WTC11 (cell line): ENCODE results near the gene TBC1D17. TPM values are rescaled to one million over a fixed set of nuclear protein-coding genes. Genes with fewer than 3 reads are reported as not detected.

Experiments
- ATAC-seq: fragments of 200-7000 bp; cut with Tn5 transposase; 2 replicates; pipeline ENCODE4 v1.10.0; 2021; ENCODE audit warnings: mild to moderate bottlenecking, moderate library complexity
- CTCF ChIA-PET: fragments of 300-600 bp; sonication (Branson Sonifier 250); formaldehyde crosslinking; loops from one replicate; lab custom pipeline; 2021; ENCODE audit warnings: antibody characterized with exemption; lab: Charles Lee
- POLR2A ChIA-PET: fragments of 350-600 bp; sonication (Branson Sonifier 250); formaldehyde crosslinking; loops from one replicate; lab custom pipeline; 2021; ENCODE audit warnings: antibody characterized with exemption; lab: Charles Lee
- DNase-seq: peaks from one replicate; pipeline ENCODE4 v3.0.0; 2021; ENCODE audit warnings: low spot score
- H3K27ac Mint-ChIP-seq: 2 replicates; pipeline ENCODE4 v1.8.0; 2021; ENCODE audit warnings: mixed read lengths
- H3K27me3 Mint-ChIP-seq: 2 replicates; pipeline ENCODE4 v1.8.0; 2021; ENCODE audit warnings: low read depth, mild to moderate bottlenecking, moderate library complexity, mixed read lengths
- H3K36me3 Mint-ChIP-seq: 2 replicates; pipeline ENCODE4 v1.8.0; 2021; ENCODE audit warnings: mixed read lengths
- H3K4me1 Mint-ChIP-seq: 2 replicates; pipeline ENCODE4 v1.8.0; 2022; ENCODE audit warnings: mixed read lengths
- H3K4me3 Mint-ChIP-seq: 2 replicates; pipeline ENCODE4 v1.8.0; 2021; ENCODE audit warnings: mild to moderate bottlenecking, moderate library complexity, mixed read lengths
- H3K9me3 Mint-ChIP-seq: 2 replicates; pipeline ENCODE4 v1.8.0; 2021; ENCODE audit warnings: mixed read lengths
- AFF4 ChIP-seq: sonication (generic); formaldehyde crosslinking; IDR thresholded peaks from 2 replicates; pipeline ENCODE4 v1.8.1; 2023; ENCODE audit warnings: mild to moderate bottlenecking, missing genetic modification reagents, borderline replicate concordance
- AR ChIP-seq: fragments of 250-450 bp; sonication (Bioruptor Pico); IDR thresholded peaks from 2 replicates; pipeline ENCODE4 v1.9.0; 2021; ENCODE audit warnings: mild to moderate bottlenecking
- CBFB ChIP-seq: sonication (generic); formaldehyde crosslinking; IDR thresholded peaks from 2 replicates; pipeline ENCODE4 v1.8.1; 2022; ENCODE audit warnings: mild to moderate bottlenecking, low read depth, missing genetic modification reagents
- ERG ChIP-seq: fragments of 250-450 bp; sonication (Bioruptor Pico); IDR thresholded peaks from 2 replicates; pipeline ENCODE4 v1.8.0; 2021; ENCODE audit warnings: mild to moderate bottlenecking
- HMGA2 ChIP-seq: fragments of 250-450 bp; sonication (Bioruptor Pico); IDR thresholded peaks from 2 replicates; pipeline ENCODE4 v1.4.0; 2021; ENCODE audit warnings: mild to moderate bottlenecking, moderate library complexity
- IRF2 ChIP-seq: sonication (generic); formaldehyde crosslinking; IDR thresholded peaks from 2 replicates; pipeline ENCODE4 v1.8.0; 2022; ENCODE audit warnings: low read depth, missing genetic modification reagents, borderline replicate concordance
- JUN ChIP-seq: sonication (generic); formaldehyde crosslinking; IDR thresholded peaks from 2 replicates; pipeline ENCODE4 v1.8.0; 2023; ENCODE audit warnings: mild to moderate bottlenecking, missing genetic modification reagents
- MXD4 ChIP-seq: fragments of 250-450 bp; sonication (Bioruptor Pico); IDR thresholded peaks from 2 replicates; pipeline ENCODE4 v1.8.0; 2021; ENCODE audit warnings: mild to moderate bottlenecking, moderate library complexity, borderline replicate concordance
- NFE2L1 ChIP-seq: sonication (generic); formaldehyde crosslinking; IDR thresholded peaks from 2 replicates; pipeline ENCODE4 v1.8.1; 2023; ENCODE audit warnings: missing genetic modification reagents
- NR2C2 ChIP-seq: sonication (generic); formaldehyde crosslinking; IDR thresholded peaks from 2 replicates; pipeline ENCODE4 v1.8.0; 2022; ENCODE audit warnings: mild to moderate bottlenecking, missing genetic modification reagents
- NR3C1 ChIP-seq: sonication (generic); formaldehyde crosslinking; conservative IDR thresholded peaks from 2 replicates; pipeline ENCODE4 v1.8.1; 2023; ENCODE audit warnings: low read depth, mild to moderate bottlenecking, missing genetic modification reagents
- RORB ChIP-seq: fragments of 250-450 bp; sonication (Bioruptor Pico); IDR thresholded peaks from 2 replicates; pipeline ENCODE4 v1.9.0; 2021; ENCODE audit warnings: mild to moderate bottlenecking
- USF2 ChIP-seq: sonication (generic); formaldehyde crosslinking; IDR thresholded peaks from 2 replicates; pipeline ENCODE4 v1.8.1; 2023; ENCODE audit warnings: mild to moderate bottlenecking, missing genetic modification reagents, moderate library complexity
- ZBTB21 ChIP-seq: sonication (generic); formaldehyde crosslinking; IDR thresholded peaks from 2 replicates; pipeline ENCODE4 v1.8.1; 2023; ENCODE audit warnings: mild to moderate bottlenecking, missing genetic modification reagents, borderline replicate concordance
- ZBTB43 ChIP-seq: sonication (generic); formaldehyde crosslinking; IDR thresholded peaks from 2 replicates; pipeline ENCODE4 v1.8.1; 2023; ENCODE audit warnings: mild to moderate bottlenecking, missing genetic modification reagents
- ZNF232 ChIP-seq: sonication (generic); formaldehyde crosslinking; IDR thresholded peaks from 2 replicates; pipeline ENCODE4 v1.8.0; 2022; ENCODE audit warnings: mild to moderate bottlenecking, missing genetic modification reagents
- ZNF281 ChIP-seq: sonication (generic); formaldehyde crosslinking; IDR thresholded peaks from 2 replicates; pipeline ENCODE4 v1.8.0; 2023; ENCODE audit warnings: mild to moderate bottlenecking, missing genetic modification reagents
- ZNF396 ChIP-seq: fragments of 250-450 bp; sonication (Bioruptor Pico); IDR thresholded peaks from 2 replicates; pipeline ENCODE4 v1.8.0; 2021; ENCODE audit warnings: mild to moderate bottlenecking, moderate library complexity, borderline replicate concordance
- ZNF671 ChIP-seq: fragments of 250-450 bp; sonication (Bioruptor Pico); IDR thresholded peaks from 2 replicates; pipeline ENCODE4 v1.8.0; 2021; ENCODE audit warnings: mild to moderate bottlenecking
- total RNA-seq: library from RNA; stranded (reverse); gene quantifications from 3 replicates; pipeline ENCODE4 v1.2.3, GENCODE V29; 2021

Gene TBC1D17
- total RNA-seq, 1 experiment from 2014 or later: 52.8 TPM

- peak; percentile 90 for TF ChIP-seq ZBTB43 (CRISPR knock-in tag)
- TF ChIP-seq USF2 (CRISPR knock-in tag): 0 out of 2 replicates have a peak, but pooled peaks have one; percentile 14
- peak; percentile 80; the same call in 1 of the 2 replicates for TF ChIP-seq IRF2 (CRISPR knock-in tag)
- TF ChIP-seq HMGA2 (CRISPR knock-in tag): no peak
Measured at GRCh38 chr19:49929121-49929610, 51.7 kb downstream of the TBC1D17 start, which contains the start of the genes ATF5 and NUP62 (continued).

GRCh38 chr19:49929611-49930482 is 52.3 kb downstream of the TBC1D17 start:
- H3K27ac Mint-ChIP-seq: peak overlapping the region; percentile 99
- ATAC-seq (peak; percentile 87), DNase-seq (peak; percentile 97)
- H3K4me3 Mint-ChIP-seq: peak overlapping the region; percentile 99
- peaks cover 25% of the 10 kb centered on the region for H3K4me1 Mint-ChIP-seq
- H3K36me3 Mint-ChIP-seq: peaks cover 24% of the 10 kb centered on the region
- POLR2A ChIA-PET: interaction anchor here (0.6 to 2.2 kb wide), 15 partner anchors 8 to 403 kb away, joined by 3 to 11 read pairs (median 4); partner anchors contain the start of genes AKT1S1 and TBC1D17
- H3K9me3 Mint-ChIP-seq: no peaks in the 10 kb centered on the region
- CTCF ChIA-PET: interaction anchor here (0.6 to 1.8 kb wide), 14 partner anchors 8 to 403 kb away, joined by 3 to 11 read pairs (median 4); partner anchors contain the start of gene VRK3
- H3K27me3 Mint-ChIP-seq: peaks cover 4% of the 10 kb centered on the region; the same call in 1 of the 2 replicates
- TF ChIP-seq ZNF232 (CRISPR knock-in tag) (0 out of 2 replicates have a peak, but pooled peaks have one; percentile 23), MXD4 (CRISPR knock-in tag) (no peak), AFF4 (CRISPR knock-in tag) (0 out of 2 replicates have a peak, but pooled peaks have one; percentile 46), ZNF396 (CRISPR knock-in tag) (no peak), CBFB (CRISPR knock-in tag) (no peak), NR2C2 (no peak), RORB (peak; percentile 77; the same call in 1 of the 2 replicates), ZBTB21 (CRISPR knock-in tag) (peak; percentile 54; the same call in 1 of the 2 replicates), JUN (no peak), NR3C1 (CRISPR knock-in tag) (no peak), ZNF281 (CRISPR knock-in tag) (no peak; the same call in 1 of the 2 replicates), AR (CRISPR knock-in tag) (0 out of 2 replicates have a peak, but pooled peaks have one; percentile 40), ERG (CRISPR knock-in tag) (peak; percentile 89; the same call in 1 of the 2 replicates), ZNF671 (CRISPR knock-in tag) (peak; percentile 39; the same call in 1 of the 2 replicates), NFE2L1 (CRISPR knock-in tag) (no peak)
